ENCODE results near the gene RPL5.

The RPL5 gene

GRCh38 chr1:92855236-92855635 is 23.4 kb downstream of the RPL5 start:
- no peak for DNase-seq (ENCODE audit: low read depth)

DNA sequence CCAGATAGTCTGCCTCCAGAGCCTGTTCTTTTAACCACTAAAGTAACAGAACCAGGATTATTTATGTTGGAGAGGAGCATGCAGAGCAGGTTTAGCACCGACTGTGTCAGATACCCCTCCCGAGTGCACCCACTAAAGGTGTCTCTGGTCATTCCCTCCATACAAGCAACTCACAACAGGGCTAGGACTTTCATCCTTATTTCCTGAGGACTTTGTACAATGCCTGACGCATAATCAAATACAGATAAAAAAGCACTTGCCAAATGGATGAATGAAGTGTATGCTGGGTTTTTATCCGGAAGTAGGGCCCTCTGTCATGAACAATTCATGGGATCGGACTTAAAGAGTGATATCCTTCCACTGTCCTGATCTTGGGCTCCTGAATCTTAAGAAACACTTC is 26.0 kb downstream of the RPL5 start:
- no peak for DNase-seq (ENCODE audit: low read depth)

GRCh38 chr1:92858564-92859399 is 26.9 kb downstream of the RPL5 start:
- DNase-seq (ENCODE audit: low read depth): peak; percentile 38

- no peak for DNase-seq (ENCODE audit: low read depth)
Observed at GRCh38 chr1:92859400-92860039, 27.7 kb downstream of the RPL5 start.

DNA sequence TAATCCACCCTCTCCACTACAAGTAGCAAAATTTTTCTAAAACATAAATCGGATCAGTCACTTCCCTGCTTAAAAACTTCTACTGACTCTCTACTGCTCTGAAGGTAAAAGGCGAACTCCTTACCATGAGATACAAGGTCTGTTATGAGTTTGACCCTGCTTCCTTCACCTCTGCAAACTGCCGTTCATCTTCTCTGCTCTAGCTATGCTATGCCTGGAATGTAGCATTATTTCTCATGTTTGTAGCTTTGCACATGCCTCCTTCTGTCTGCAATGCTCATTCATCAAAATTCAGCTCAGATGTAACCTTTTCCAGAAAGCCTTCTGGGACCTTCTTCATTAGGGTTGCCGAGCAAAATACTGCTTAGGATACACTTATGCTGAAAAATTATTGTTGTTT is 30.8 kb downstream of the RPL5 start:
- no peak for DNase-seq (ENCODE audit: low read depth)

DNA sequence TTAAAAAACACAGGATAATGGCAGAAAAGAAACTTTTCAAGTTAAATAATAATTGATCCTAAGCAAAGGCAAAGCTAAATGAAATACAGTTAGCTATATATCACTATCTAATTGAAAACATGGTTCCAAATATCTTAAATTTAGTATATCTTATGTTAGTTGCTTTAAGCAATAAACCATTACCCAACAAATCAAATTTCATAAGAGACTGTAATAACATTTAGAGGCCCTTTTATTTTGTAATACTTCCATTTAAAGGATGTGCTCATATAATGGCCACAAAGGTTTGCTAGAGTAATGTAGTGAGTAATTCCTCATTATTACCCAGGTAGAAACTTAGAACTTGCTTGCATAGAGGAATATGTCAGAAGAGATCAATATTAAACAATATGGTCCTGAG is 32.3 kb downstream of the RPL5 start:
- no peak for DNase-seq (ENCODE audit: low read depth)

- no peak for DNase-seq (ENCODE audit: low read depth)
Observed at GRCh38 chr1:92870591-92870990, 38.8 kb downstream of the RPL5 start.

DNA sequence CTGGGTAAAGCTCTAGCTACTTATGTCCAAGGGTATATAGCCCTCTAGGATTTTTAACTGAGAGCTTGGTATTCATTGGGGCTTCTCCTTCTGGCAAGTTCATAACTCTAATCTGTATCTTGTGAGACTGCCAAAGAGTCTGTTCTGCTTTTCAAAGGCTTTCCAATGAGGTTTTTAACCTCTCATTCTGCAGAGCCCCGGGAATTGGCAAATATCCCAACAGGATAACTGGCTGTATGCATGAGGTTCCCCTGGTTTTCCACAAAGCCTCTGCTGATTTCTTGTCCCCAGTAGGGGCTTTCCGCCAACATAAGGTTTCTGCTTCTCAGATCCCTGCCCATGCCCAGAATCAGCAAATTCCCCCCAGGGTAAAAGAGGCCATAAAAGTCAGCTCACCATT is 40.9 kb downstream of the RPL5 start:
- no peak for DNase-seq (ENCODE audit: low read depth)

DNA sequence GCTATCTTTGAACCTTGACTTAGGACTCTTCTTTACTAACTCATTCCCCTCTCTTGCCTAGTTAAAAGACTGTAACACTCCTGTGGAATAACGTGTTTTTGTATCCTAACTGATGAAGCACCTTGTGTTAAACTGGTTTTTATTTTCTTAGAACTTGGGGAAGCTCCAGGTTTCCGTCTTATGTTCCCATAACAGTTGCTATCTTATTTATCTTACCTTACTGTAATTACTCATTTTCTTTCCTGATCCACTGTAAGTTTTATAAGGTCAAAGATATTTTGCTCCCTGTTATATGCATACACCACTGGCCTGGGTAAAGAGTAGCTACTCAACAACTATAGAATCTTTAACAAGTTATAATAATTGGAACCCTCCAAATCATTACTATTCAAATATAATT is 43.1 kb downstream of the RPL5 start:
- no peak for DNase-seq (ENCODE audit: low read depth)

DNA sequence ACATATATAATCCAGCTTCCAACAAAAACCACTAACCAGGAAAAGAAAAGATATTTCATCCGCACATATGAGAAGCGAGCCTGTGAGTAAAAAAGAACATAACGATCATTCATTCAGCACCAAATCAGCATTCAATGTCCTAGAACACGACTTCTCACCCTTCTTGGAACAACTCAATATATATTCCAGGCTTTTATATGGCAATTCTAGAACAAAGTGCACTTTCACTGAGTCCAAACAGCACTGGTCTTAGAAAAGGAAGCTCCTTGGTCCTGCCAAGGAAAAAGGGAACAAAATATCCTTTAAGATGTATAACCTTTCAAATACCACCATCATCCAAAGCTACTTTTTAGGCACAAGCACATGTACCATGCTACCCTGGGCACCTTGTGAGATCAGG is 44.5 kb downstream of the RPL5 start:
- no peak for DNase-seq (ENCODE audit: low read depth)

GRCh38 chr1:92877081-92877711 is 45.4 kb downstream of the RPL5 start:
- DNase-seq (ENCODE audit: low read depth): no peak

- DNase-seq (ENCODE audit: low read depth): no peak
Observed at GRCh38 chr1:92877792-92878191, 46.0 kb downstream of the RPL5 start.

DNA sequence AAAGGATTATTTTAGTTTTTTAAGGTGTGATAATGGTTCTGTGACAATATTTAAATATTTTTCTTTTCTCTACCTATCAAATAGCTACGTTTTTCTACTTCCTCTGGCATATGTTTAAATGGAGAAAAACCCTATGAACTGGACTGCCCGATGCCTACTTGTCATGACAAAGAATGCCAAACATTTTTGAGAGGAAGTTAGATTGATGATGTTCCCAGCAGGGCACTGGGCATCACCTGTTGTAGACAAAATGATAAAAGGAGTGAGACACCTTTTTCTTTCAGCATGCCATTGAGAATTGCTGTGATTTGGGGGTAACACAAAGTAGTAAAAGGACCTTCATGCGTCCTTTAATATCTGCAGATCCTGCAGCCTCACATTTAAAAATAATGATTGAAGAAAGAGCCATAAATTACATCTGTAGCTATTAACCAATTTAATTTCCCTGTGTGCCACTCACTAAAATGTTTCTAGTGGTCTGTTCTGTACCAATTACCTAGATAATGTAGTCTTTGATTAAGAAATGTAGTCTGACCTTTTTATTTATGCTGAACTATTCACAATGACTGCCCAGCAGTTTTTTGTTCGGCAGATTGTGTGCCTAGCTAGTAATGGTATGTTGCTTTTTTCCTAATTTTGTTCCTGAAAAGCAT is 47.6 kb downstream of the RPL5 start:
- no peak for DNase-seq (ENCODE audit: low read depth)

DNA sequence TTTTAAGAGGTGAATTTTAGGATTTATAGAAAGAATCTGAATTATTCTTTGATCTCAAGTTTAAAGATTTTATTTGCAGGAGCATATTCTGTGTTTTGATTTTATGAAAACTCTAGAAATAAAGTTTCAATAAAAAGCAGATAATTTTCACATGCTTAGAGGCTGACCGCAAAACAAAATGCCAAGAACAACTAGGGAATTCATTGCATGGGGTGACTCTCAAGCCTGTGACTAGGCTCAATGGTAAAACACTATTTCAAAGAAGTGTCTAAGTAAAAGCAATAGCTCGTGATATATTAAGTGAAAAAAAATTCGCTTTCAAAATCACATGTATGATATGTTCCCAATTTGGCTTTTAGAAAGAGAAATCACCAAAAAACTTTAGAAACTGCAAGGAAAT is 49.6 kb downstream of the RPL5 start:
- DNase-seq (ENCODE audit: low read depth): no peak

GRCh38 chr1:92882819-92883218 is 51.0 kb downstream of the RPL5 start:
- no peak for DNase-seq (ENCODE audit: low read depth)

DNA sequence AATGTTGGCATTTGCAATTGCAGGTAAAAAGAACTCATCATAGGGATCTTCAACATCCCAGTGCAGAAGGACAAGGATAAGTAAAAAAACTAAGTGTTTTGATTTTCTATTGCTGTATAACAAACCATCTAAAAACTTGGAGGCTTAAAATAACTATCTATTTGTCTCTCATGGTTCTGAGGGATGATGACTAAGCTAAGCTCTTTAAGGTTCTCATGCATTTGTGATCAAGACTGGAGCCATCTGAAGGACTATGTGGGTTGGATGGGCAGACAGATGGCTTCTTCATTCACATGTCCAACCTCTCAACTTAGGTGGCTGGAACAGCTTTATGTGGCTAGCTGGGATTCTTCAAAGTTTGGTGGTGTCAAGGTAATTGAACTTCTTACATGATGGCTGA is 51.5 kb downstream of the RPL5 start:
- DNase-seq (ENCODE audit: low read depth): no peak

- DNase-seq (ENCODE audit: low read depth): no peak
Observed at GRCh38 chr1:92884195-92884594, 52.4 kb downstream of the RPL5 start.

- no peak for DNase-seq (ENCODE audit: low read depth)
Observed at GRCh38 chr1:92886886-92887419, 55.1 kb downstream of the RPL5 start.

- no peak for DNase-seq (ENCODE audit: low read depth)
Observed at GRCh38 chr1:92887465-92887864, 55.6 kb downstream of the RPL5 start.
